Stomach smooth muscle (tissue), 2 donors: ENCODE measurements around the gene SUPT16H.

Source experiments
- H3K27ac ChIP-seq: one replicate; pipeline ENCODE4 v1.7.0; 2013; ENCODE audit warnings: mild to moderate bottlenecking, low read length, inconsistent platforms
- H3K27me3 ChIP-seq, 2 donors: one replicate each; pipeline ENCODE4 v1.7.0; 2013; ENCODE audit warnings: low read length in 2 of 2; ENCODE audit not compliant: insufficient read depth in 2 of 2, control insufficient read depth in 1 of 2
- H3K36me3 ChIP-seq, 2 donors: one replicate each; pipeline ENCODE4 v1.7.0; 2013; ENCODE audit warnings: low read length in 2 of 2; ENCODE audit not compliant: control insufficient read depth in 2 of 2, insufficient read depth in 2 of 2
- H3K4me1 ChIP-seq: one replicate; pipeline ENCODE4 v1.7.0; 2013; ENCODE audit warnings: low read length; ENCODE audit not compliant: control insufficient read depth, insufficient read depth
- H3K4me3 ChIP-seq, 2 donors: one replicate each; pipeline ENCODE4 v1.7.0; 2013; ENCODE audit warnings: low read length in 2 of 2
- H3K9ac ChIP-seq, 2 donors: one replicate each; pipeline ENCODE4 v1.7.0; 2013; ENCODE audit warnings: low read length in 2 of 2, mild to moderate bottlenecking in 1 of 2
- H3K9me3 ChIP-seq, 2 donors: one replicate each; pipeline ENCODE4 v1.7.0; 2013; ENCODE audit warnings: low read length in 2 of 2; ENCODE audit not compliant: control insufficient read depth in 2 of 2
- donor health status: healthy.
- donor health status: Pancreatic carcinoma.

Gene SUPT16H

DNA sequence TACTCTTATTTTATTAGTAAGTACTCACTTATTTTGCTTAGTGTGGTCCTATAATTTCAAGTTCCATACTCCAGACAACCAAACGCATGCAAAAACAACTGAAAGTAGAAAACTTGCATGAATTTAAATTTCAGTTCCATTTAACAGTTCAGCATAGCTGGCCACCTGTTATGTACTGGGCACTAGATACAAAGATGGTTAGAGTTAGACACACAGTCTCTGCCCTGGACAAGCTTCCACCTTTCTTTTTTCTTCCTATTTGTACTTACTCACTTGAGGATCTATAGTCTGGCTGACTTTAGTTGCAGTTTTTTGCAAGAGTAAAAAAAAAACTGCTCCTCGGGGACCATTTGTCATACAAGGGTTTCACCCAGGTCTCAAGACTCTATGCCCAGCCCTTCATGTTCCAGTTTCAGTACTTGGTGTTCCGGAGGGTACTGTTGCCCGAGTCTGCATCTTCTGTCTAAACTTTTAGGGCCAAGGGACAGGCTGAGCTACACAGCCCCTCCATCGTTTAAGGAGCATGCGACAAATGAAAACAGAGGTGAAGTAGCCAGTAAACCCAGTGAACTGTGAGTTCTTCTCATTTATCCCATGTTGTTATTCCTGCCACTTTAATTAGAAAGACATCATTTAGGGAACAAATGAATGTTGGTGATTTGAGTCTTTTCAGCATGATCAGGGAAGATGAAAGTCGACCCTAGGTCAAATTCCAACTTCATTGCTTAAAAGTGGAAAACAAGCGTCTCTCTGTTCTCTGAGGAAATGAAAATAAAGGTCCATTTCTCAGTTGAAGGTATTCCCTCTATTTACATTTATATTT, 81.6 kb downstream of the SUPT16H start:
- Histone ChIP-seq H3K27ac (no peak overlapping the region), H3K4me3 (no peak overlapping the region), H3K36me3 (no peaks in the 10 kb centered on the region), H3K9ac (no peak overlapping the region), H3K4me1 (peaks cover 3% of the 10 kb centered on the region), H3K27me3 (peaks cover 5 to 6% of the 10 kb centered on the region in 2 donors), H3K9me3 (no peaks in the 10 kb centered on the region)
